Chondrocyte (in vitro differentiated cells): ENCODE results near the gene OTOS. TPM values are rescaled to one million over a fixed set of nuclear protein-coding genes. Genes with fewer than 3 reads are reported as not detected.

Experiments used
- DNase-seq: peaks from one replicate; pipeline ENCODE4 v3.0.0; 2021; ENCODE audit warnings: mixed read lengths, low spot score
- H3K27ac Mint-ChIP-seq: one replicate; pipeline ENCODE4 v1.8.0; 2021; ENCODE audit warnings: mild to moderate bottlenecking, moderate library complexity, mixed read lengths; ENCODE audit not compliant: unreplicated experiment
- H3K27me3 Mint-ChIP-seq: 2 replicates; pipeline ENCODE4 v1.8.0; 2021; ENCODE audit warnings: low read depth, mixed read lengths
- H3K36me3 Mint-ChIP-seq: 2 replicates; pipeline ENCODE4 v1.8.0; 2021; ENCODE audit warnings: low read depth, mixed read lengths
- H3K4me1 Mint-ChIP-seq: 2 replicates; pipeline ENCODE4 v1.8.0; 2021; ENCODE audit warnings: low read depth, mild to moderate bottlenecking, mixed read lengths
- H3K4me3 Mint-ChIP-seq: one replicate; pipeline ENCODE4 v1.8.0; 2021; ENCODE audit warnings: mild to moderate bottlenecking, moderate library complexity, mixed read lengths; ENCODE audit not compliant: unreplicated experiment
- H3K9me3 Mint-ChIP-seq: 2 replicates; pipeline ENCODE4 v1.8.0; 2021; ENCODE audit warnings: low read depth, mixed read lengths
- CTCF ChIP-seq: fragments of 200-600 bp; sonication (generic); IDR thresholded peaks from 2 replicates; pipeline ENCODE4 v1.5.0; 2021; ENCODE audit warnings: antibody characterized with exemption, mild to moderate bottlenecking, moderate library complexity
- total RNA-seq: library from RNA; stranded (reverse); gene quantifications from 3 replicates; pipeline ENCODE4 v1.2.1, GENCODE V29; 2021

OTOS gene
- total RNA-seq, 1 donor from 2014 or later: not detected

DNA sequence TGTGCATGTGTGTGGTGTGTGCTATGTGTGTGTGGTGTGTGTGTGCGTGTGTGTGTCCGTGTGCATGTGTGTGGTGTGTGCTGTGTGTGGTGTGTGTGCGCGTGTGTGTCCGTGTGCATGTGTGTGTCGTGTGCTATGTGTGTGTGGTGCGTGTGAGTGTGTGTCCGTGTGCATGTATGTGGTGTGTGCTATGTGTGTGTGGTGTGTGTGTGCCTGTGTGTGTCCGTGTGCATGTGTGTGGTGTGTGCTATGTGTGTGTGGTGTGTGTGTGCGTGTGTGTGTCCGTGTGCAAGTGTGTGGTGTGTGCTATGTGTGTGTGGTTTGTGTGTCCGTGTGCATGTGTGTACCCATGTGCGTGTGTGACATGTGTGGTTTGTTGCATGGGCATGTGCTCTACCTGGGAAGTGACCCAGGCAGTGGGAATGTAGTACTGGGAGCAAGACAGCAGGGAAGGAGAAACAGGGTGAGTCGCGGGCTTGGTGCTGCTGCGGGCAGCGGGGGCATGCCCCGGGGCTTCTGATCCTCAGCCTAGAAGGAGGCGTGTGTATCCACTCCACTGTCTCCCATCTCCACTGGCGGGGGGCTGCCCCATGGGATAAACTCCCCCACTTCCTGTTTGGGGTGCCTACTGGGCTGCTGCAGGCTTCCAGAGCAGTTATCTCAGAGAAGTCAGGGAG is 7.6 kb upstream of the OTOS start:
- Mint-ChIP-seq H3K27ac (no peak overlapping the region), H3K27me3 (peaks cover 20% of the 10 kb centered on the region), H3K4me3 (no peak overlapping the region), H3K36me3 (peaks cover 1% of the 10 kb centered on the region), H3K4me1 (no peaks in the 10 kb centered on the region), H3K9me3 (peaks cover 5% of the 10 kb centered on the region)
- no peak for DNase-seq
- TF ChIP-seq CTCF: no peak

GRCh38 chr2:240147382-240147781 is 6.9 kb upstream of the OTOS start:
- no peaks in the 10 kb centered on the region for H3K36me3 Mint-ChIP-seq
- DNase-seq: no peak
- no peak overlapping the region for H3K4me3 Mint-ChIP-seq
- TF ChIP-seq CTCF: no peak
- no peaks in the 10 kb centered on the region for H3K9me3 Mint-ChIP-seq
- peaks cover 13% of the 10 kb centered on the region for H3K27me3 Mint-ChIP-seq
- no peak overlapping the region for H3K27ac Mint-ChIP-seq
- no peaks in the 10 kb centered on the region for H3K4me1 Mint-ChIP-seq

DNA sequence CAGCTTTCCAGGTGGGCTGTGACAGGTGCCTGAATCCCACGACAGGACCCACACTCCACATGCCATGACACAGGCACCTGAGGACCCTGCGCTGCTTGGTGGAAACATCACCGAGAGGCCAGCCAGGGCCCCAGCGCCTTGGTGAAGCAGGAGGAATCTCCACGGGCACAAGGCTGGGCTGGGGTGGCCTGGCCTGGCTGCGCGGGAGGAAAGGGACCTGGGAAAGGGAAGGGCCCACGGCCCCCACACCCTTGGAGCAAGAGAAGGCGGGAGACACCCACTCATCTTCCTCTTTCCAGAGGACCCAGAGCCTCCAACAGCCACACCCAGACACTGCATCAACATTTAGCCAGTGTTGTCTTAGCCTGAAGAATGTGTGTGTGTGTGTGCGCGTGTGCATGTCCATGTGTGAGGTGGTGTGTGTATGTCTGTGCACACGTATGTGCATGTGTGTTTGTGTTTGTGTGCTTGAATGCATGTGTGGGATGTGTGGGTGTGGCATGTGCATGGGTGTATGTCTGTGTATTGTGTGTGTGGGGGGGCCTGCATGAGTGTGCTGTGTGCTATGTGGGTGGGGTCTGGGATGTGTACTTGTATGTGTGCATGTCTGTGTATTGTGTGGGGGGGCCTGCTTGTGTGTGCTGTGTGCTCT is 6.3 kb upstream of the OTOS start:
- no peak for DNase-seq
- Mint-ChIP-seq H3K27ac (no peak overlapping the region), H3K4me3 (no peak overlapping the region), H3K9me3 (no peaks in the 10 kb centered on the region), H3K4me1 (no peaks in the 10 kb centered on the region), H3K36me3 (no peaks in the 10 kb centered on the region), H3K27me3 (peaks cover 12% of the 10 kb centered on the region)
- TF ChIP-seq CTCF: no peak

GRCh38 chr2:240146141-240146561 is 5.7 kb upstream of the OTOS start:
- TF ChIP-seq CTCF: no peak
- no peak overlapping the region for H3K27ac Mint-ChIP-seq
- H3K36me3 Mint-ChIP-seq: no peaks in the 10 kb centered on the region
- no peak for DNase-seq
- no peaks in the 10 kb centered on the region for H3K4me1 Mint-ChIP-seq
- H3K27me3 Mint-ChIP-seq: peaks cover 12% of the 10 kb centered on the region
- H3K4me3 Mint-ChIP-seq: no peak overlapping the region
- no peaks in the 10 kb centered on the region for H3K9me3 Mint-ChIP-seq

DNA sequence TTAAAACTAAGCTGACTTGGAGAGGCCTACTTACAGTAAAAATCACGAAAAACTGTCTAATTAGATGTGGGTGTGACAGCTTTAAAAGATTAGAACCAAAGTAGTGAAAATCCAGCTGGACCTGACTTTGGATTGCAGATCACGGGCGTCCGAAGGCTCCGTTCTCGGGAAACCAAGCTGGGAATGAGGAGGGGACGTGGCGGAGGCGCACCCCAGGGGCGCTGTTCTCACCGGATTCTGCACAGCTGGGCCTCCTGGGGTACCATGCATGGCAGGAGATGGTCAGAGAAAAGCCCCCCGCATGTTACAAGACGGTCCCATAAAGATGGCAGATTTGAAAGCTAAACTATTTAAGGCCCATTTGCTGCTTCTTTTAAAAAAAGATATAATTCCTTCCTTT is 5.0 kb upstream of the OTOS start:
- Mint-ChIP-seq H3K9me3 (no peaks in the 10 kb centered on the region), H3K27me3 (peaks cover 12% of the 10 kb centered on the region), H3K4me3 (no peak overlapping the region), H3K4me1 (no peaks in the 10 kb centered on the region), H3K27ac (no peak overlapping the region), H3K36me3 (no peaks in the 10 kb centered on the region)
- no peak for TF ChIP-seq CTCF
- DNase-seq: no peak
